PC-3 (cell line): ENCODE measurements around the gene SESN1. TPM values are rescaled to one million over a fixed set of nuclear protein-coding genes. Genes with fewer than 3 reads are reported as not detected.
A peak's percentile ranks its signal among the peaks of the same experiment; 100 is the strongest.

Source experiments
- ATAC-seq: fragments of 200-7000 bp; cut with Tn5 transposase; 2 replicates; pipeline ENCODE4 v1.9.1; 2020; ENCODE audit warnings: mild to moderate bottlenecking, moderate library complexity
- BruUV-seq: library from RNA; stranded (reverse); fragments of 400-500 nt; replicated peaks from 2 replicates; lab custom pipeline; 2021; lab: Mats Ljungman, UMichigan
- CTCF ChIA-PET: fragments of 300-600 bp; sonication (Branson Sonifier 250); formaldehyde crosslinking; loops from one replicate; lab custom pipeline; 2022; ENCODE audit warnings: antibody characterized with exemption; lab: Charles Lee
- POLR2A ChIA-PET: fragments of 300-600 bp; sonication (Branson Sonifier 250); formaldehyde crosslinking; loops from one replicate; lab custom pipeline; 2022; ENCODE audit warnings: antibody characterized with exemption; ENCODE audit not compliant: unreplicated experiment; lab: Charles Lee
- DNase-seq: peaks from one replicate; pipeline ENCODE4 v3.0.0-alpha.2; 2015
- H2AFZ ChIP-seq: fragments of 300-600 bp; sonication (generic); 2 replicates; pipeline ENCODE4 v1.6.0; 2016; ENCODE audit warnings: antibody characterized with exemption, low read length
- H3F3A ChIP-seq: fragments of 300-600 bp; sonication (generic); one replicate; pipeline ENCODE4 v1.6.0; 2017; ENCODE audit warnings: antibody characterized with exemption, low read length, control low read depth, mild to moderate bottlenecking; ENCODE audit not compliant: unreplicated experiment
- H3K27ac ChIP-seq: fragments of 300-600 bp; sonication (generic); 2 replicates; pipeline ENCODE4 v1.5.1; 2016; ENCODE audit warnings: mild to moderate bottlenecking, low read length
- H3K27me3 ChIP-seq: fragments of 300-600 bp; sonication (generic); 2 replicates; pipeline ENCODE4 v1.6.1; 2016; ENCODE audit warnings: low read length, mixed read lengths
- H3K36me3 ChIP-seq: fragments of 300-600 bp; sonication (generic); 2 replicates; pipeline ENCODE4 v1.6.1; 2016; ENCODE audit warnings: low read depth, mixed run types, low read length, mixed read lengths
- H3K4me1 ChIP-seq: fragments of 300-600 bp; sonication (generic); 2 replicates; pipeline ENCODE4 v1.5.1; 2016; ENCODE audit warnings: low read length; ENCODE audit not compliant: insufficient read depth
- H3K4me2 ChIP-seq: fragments of 300-600 bp; sonication (generic); 2 replicates; pipeline ENCODE4 v1.6.0; 2016; ENCODE audit warnings: low read length
- H3K4me3 ChIP-seq: fragments of 300-600 bp; sonication (generic); 2 replicates; pipeline ENCODE4 v1.5.1; 2016; ENCODE audit warnings: mild to moderate bottlenecking, low read length, mixed read lengths
- H3K79me2 ChIP-seq: fragments of 300-600 bp; sonication (generic); 2 replicates; pipeline ENCODE4 v1.6.1; 2017; ENCODE audit warnings: low read length, mixed read lengths
- H3K9ac ChIP-seq: fragments of 300-600 bp; sonication (generic); 2 replicates; pipeline ENCODE4 v1.6.0; 2016; ENCODE audit warnings: mild to moderate bottlenecking, low read length
- H3K9me2 ChIP-seq: fragments of 300-600 bp; sonication (generic); replicated peaks from 2 replicates; pipeline ENCODE4 v1.6.1; 2016; ENCODE audit warnings: mixed run types, low read length, mixed read lengths
- H3K9me3 ChIP-seq: fragments of 300-600 bp; sonication (generic); 2 replicates; pipeline ENCODE4 v1.6.1; 2016; ENCODE audit warnings: low read length, mixed read lengths
- H4K20me1 ChIP-seq: fragments of 300-600 bp; sonication (generic); 2 replicates; pipeline ENCODE4 v1.6.1; 2016; ENCODE audit warnings: low read length, mixed read lengths
- EZH2 ChIP-seq: fragments of 300-600 bp; sonication (generic); IDR thresholded peaks from one replicate; pipeline ENCODE4 v1.6.1; 2017; ENCODE audit warnings: antibody characterized with exemption, mild to moderate bottlenecking, low read length; ENCODE audit not compliant: unreplicated experiment
- EZH2phosphoT487 ChIP-seq: fragments of 300-600 bp; sonication (generic); IDR thresholded peaks from 2 replicates; pipeline ENCODE4 v1.6.1; 2018; ENCODE audit warnings: mild to moderate bottlenecking, antibody characterized with exemption, low read length, borderline replicate concordance
- intact Hi-C: fragments of 100-400 bp; cut with micrococcal nuclease; formaldehyde crosslinking; loops from 2 replicates; pipeline ENCODE4 v1.9.0; 2023
- total RNA-seq: library from RNA; depleted of rRNA; stranded (reverse); fragments of >200 nt; gene quantifications from 2 replicates; pipeline ENCODE4 v1.2.3, GENCODE V29; 2014
- TF ChIP-seq, protein P1 (sequence below): fragments of 300-600 bp; sonication (generic); conservative IDR thresholded peaks from 2 replicates; pipeline ENCODE4 v1.5.1; 2017; ENCODE audit warnings: antibody characterized with exemption, low read depth, mild to moderate bottlenecking, low read length

SESN1 gene
- total RNA-seq, 1 experiment from 2014 or later, result 3.4 TPM

DNA sequence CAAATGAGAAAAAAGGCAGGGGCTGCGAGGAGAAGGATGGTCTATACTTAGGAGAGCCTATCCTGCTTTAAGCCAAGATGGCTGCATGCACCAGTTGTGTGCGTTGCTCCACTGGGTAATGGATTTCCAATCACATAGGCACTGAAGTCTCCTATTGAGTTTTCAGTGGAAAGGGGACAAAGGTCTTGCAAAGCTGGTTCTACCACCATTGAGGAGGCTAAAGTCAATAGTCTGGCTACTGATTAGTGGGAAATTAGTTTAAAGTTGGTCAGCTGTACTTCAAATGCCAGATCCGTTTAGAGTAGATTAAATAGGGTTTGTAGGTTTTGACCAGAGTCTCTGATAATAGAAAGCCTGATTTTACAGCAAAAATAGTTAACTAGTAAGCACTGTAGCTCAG is 104.9 kb downstream of the SESN1 start:
- DNase-seq (no peak), ATAC-seq (no peak)
- H4K20me1 ChIP-seq, result no peaks in the 10 kb centered on the region
- TF ChIP-seq, protein P1, sequence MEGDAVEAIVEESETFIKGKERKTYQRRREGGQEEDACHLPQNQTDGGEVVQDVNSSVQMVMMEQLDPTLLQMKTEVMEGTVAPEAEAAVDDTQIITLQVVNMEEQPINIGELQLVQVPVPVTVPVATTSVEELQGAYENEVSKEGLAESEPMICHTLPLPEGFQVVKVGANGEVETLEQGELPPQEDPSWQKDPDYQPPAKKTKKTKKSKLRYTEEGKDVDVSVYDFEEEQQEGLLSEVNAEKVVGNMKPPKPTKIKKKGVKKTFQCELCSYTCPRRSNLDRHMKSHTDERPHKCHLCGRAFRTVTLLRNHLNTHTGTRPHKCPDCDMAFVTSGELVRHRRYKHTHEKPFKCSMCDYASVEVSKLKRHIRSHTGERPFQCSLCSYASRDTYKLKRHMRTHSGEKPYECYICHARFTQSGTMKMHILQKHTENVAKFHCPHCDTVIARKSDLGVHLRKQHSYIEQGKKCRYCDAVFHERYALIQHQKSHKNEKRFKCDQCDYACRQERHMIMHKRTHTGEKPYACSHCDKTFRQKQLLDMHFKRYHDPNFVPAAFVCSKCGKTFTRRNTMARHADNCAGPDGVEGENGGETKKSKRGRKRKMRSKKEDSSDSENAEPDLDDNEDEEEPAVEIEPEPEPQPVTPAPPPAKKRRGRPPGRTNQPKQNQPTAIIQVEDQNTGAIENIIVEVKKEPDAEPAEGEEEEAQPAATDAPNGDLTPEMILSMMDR, result no peak
- no peak for TF ChIP-seq EZH2
- TF ChIP-seq EZH2phosphoT487, result no peak
- CTCF ChIA-PET, result no interaction called here
- no peak overlapping the region for H3K9ac ChIP-seq
- H3K4me1 ChIP-seq, result peaks cover 15% of the 10 kb centered on the region
- no peak overlapping the region for H3K27ac ChIP-seq
- no peaks in the 10 kb centered on the region for H3K9me3 ChIP-seq
- H3K36me3 ChIP-seq, result no peaks in the 10 kb centered on the region
- H2AFZ ChIP-seq, result no peak overlapping the region
- H3K9me2 ChIP-seq, result no peaks in the 10 kb centered on the region
- no peaks in the 10 kb centered on the region for H3F3A ChIP-seq
- H3K4me3 ChIP-seq, result no peak overlapping the region
- POLR2A ChIA-PET, result no interaction called here
- intact Hi-C loops, result no loop called here
- H3K4me2 ChIP-seq, result peak overlapping the region; percentile 54; the same call in 1 of the 2 replicates
- H3K79me2 ChIP-seq, result no peaks in the 10 kb centered on the region
- BruUV-seq, result no TSS peak
- H3K27me3 ChIP-seq, result no peaks in the 10 kb centered on the region

DNA sequence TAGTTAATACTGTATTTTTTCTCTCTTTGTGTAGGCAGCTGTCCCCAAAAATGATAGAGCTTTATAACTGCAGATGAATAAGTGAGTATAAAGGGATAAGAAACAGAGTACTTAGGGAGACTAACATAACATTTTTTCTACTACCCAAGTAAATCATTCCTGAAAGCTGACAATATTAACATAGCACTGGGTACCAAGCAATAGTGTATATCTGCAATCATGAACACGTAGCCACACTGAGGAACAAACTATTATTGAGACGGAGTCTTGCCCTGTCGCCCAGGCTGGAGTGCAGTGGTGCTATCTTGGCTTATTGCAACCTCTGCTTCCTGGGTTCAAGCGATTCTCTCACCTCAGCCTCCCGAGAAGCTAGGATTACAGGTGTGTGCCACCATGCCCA is 105.9 kb downstream of the SESN1 start:
- H3K4me3 ChIP-seq, result no peak overlapping the region
- H3K4me2 ChIP-seq, result no peak overlapping the region
- DNase-seq, result no peak
- TF ChIP-seq, protein P1, result no peak
- TF ChIP-seq EZH2phosphoT487, result no peak
- TF ChIP-seq EZH2, result no peak
- BruUV-seq, result no TSS peak
- no peaks in the 10 kb centered on the region for H3K9me2 ChIP-seq
- ChIA-PET POLR2A (no interaction called here), CTCF (no interaction called here)
- H3F3A ChIP-seq, result no peaks in the 10 kb centered on the region
- no peak overlapping the region for H3K27ac ChIP-seq
- no peaks in the 10 kb centered on the region for H3K27me3 ChIP-seq
- H3K36me3 ChIP-seq, result no peaks in the 10 kb centered on the region
- intact Hi-C loops, result no loop called here
- no peaks in the 10 kb centered on the region for H4K20me1 ChIP-seq
- ATAC-seq, result no peak
- no peaks in the 10 kb centered on the region for H3K79me2 ChIP-seq
- H3K9ac ChIP-seq, result no peak overlapping the region
- H2AFZ ChIP-seq, result no peak overlapping the region
- H3K9me3 ChIP-seq, result no peaks in the 10 kb centered on the region
- H3K4me1 ChIP-seq, result peaks cover 15% of the 10 kb centered on the region

DNA sequence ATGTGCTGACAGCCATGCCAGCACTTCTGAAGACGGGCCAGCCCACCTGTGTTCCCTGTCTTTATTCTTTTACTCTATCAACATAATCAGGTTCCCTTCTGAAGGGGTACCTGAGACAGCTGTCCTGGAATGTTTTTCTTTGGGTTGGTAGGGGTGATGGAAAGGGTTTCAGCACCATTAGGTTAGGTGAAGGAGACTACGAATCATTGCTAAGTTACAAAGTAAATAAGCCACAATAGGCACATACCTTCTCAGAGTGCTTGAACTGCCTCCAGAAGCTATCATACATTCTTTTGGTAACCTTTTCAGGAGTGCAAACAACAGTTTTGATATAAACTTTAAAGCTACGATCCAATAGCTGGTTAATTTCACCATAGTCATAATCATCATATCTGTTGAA is 106.3 kb downstream of the SESN1 start:
- no peaks in the 10 kb centered on the region for H4K20me1 ChIP-seq
- no peak overlapping the region for H3K4me2 ChIP-seq
- H2AFZ ChIP-seq, result no peak overlapping the region
- BruUV-seq, result no TSS peak
- no peaks in the 10 kb centered on the region for H3K9me2 ChIP-seq
- ChIA-PET POLR2A (no interaction called here), CTCF (no interaction called here)
- no peaks in the 10 kb centered on the region for H3K36me3 ChIP-seq
- no peaks in the 10 kb centered on the region for H3K79me2 ChIP-seq
- DNase-seq (peak; percentile 25), ATAC-seq (peak; percentile 58; the same call in 1 of the 2 replicates)
- H3K9me3 ChIP-seq, result no peaks in the 10 kb centered on the region
- no peak overlapping the region for H3K9ac ChIP-seq
- no peaks in the 10 kb centered on the region for H3F3A ChIP-seq
- H3K27me3 ChIP-seq, result no peaks in the 10 kb centered on the region
- no peak overlapping the region for H3K27ac ChIP-seq
- H3K4me3 ChIP-seq, result no peak overlapping the region
- TF ChIP-seq EZH2 (no peak), EZH2phosphoT487 (no peak)
- TF ChIP-seq, protein P1, result no peak
- peaks cover 15% of the 10 kb centered on the region for H3K4me1 ChIP-seq
- intact Hi-C loops, result no loop called here
